WTC11 (cell line): ENCODE measurements around the gene MS4A2. TPM values are rescaled to one million over a fixed set of nuclear protein-coding genes. Genes with fewer than 3 reads are reported as not detected.

ENCODE experiments used
- ATAC-seq: fragments of 200-7000 bp; cut with Tn5 transposase; 2 replicates; pipeline ENCODE4 v1.10.0; 2021; ENCODE audit warnings: mild to moderate bottlenecking, moderate library complexity
- CTCF ChIA-PET: fragments of 300-600 bp; sonication (Branson Sonifier 250); formaldehyde crosslinking; loops from one replicate; lab custom pipeline; 2021; ENCODE audit warnings: antibody characterized with exemption; lab: Charles Lee
- POLR2A ChIA-PET: fragments of 350-600 bp; sonication (Branson Sonifier 250); formaldehyde crosslinking; loops from one replicate; lab custom pipeline; 2021; ENCODE audit warnings: antibody characterized with exemption; lab: Charles Lee
- DNase-seq: peaks from one replicate; pipeline ENCODE4 v3.0.0; 2021; ENCODE audit warnings: low spot score
- H3K27ac Mint-ChIP-seq: 2 replicates; pipeline ENCODE4 v1.8.0; 2021; ENCODE audit warnings: mixed read lengths
- H3K27me3 Mint-ChIP-seq: 2 replicates; pipeline ENCODE4 v1.8.0; 2021; ENCODE audit warnings: low read depth, mild to moderate bottlenecking, moderate library complexity, mixed read lengths
- H3K36me3 Mint-ChIP-seq: 2 replicates; pipeline ENCODE4 v1.8.0; 2021; ENCODE audit warnings: mixed read lengths
- H3K4me1 Mint-ChIP-seq: 2 replicates; pipeline ENCODE4 v1.8.0; 2022; ENCODE audit warnings: mixed read lengths
- H3K4me3 Mint-ChIP-seq: 2 replicates; pipeline ENCODE4 v1.8.0; 2021; ENCODE audit warnings: mild to moderate bottlenecking, moderate library complexity, mixed read lengths
- H3K9me3 Mint-ChIP-seq: 2 replicates; pipeline ENCODE4 v1.8.0; 2021; ENCODE audit warnings: mixed read lengths
- ESRRA ChIP-seq: sonication (generic); formaldehyde crosslinking; IDR thresholded peaks from 2 replicates; pipeline ENCODE4 v1.8.1; 2022; ENCODE audit warnings: mild to moderate bottlenecking, missing genetic modification reagents, borderline replicate concordance
- GABPB1 ChIP-seq: sonication (generic); formaldehyde crosslinking; IDR thresholded peaks from 2 replicates; pipeline ENCODE4 v1.8.1; 2023; ENCODE audit warnings: mild to moderate bottlenecking, missing genetic modification reagents
- HMGA2 ChIP-seq: fragments of 250-450 bp; sonication (Bioruptor Pico); IDR thresholded peaks from 2 replicates; pipeline ENCODE4 v1.4.0; 2021; ENCODE audit warnings: mild to moderate bottlenecking, moderate library complexity
- NR1H2 ChIP-seq: sonication (generic); formaldehyde crosslinking; IDR thresholded peaks from 2 replicates; pipeline ENCODE4 v1.9.0; 2021; ENCODE audit warnings: mild to moderate bottlenecking, moderate library complexity, missing genetic modification reagents
- PRRX2 ChIP-seq: fragments of 250-450 bp; sonication (Bioruptor Pico); IDR thresholded peaks from 2 replicates; pipeline ENCODE4 v1.8.0; 2021; ENCODE audit warnings: mild to moderate bottlenecking
- ZNF121 ChIP-seq: sonication (generic); formaldehyde crosslinking; IDR thresholded peaks from 2 replicates; pipeline ENCODE4 v1.8.0; 2023; ENCODE audit warnings: missing genetic modification reagents
- ZNF219 ChIP-seq: sonication (generic); formaldehyde crosslinking; IDR thresholded peaks from 2 replicates; pipeline ENCODE4 v1.8.0; 2023; ENCODE audit warnings: missing genetic modification reagents, mild to moderate bottlenecking, borderline replicate concordance
- ZNF232 ChIP-seq: sonication (generic); formaldehyde crosslinking; IDR thresholded peaks from 2 replicates; pipeline ENCODE4 v1.8.0; 2022; ENCODE audit warnings: mild to moderate bottlenecking, missing genetic modification reagents
- ZNF263 ChIP-seq: sonication (generic); formaldehyde crosslinking; IDR thresholded peaks from 2 replicates; pipeline ENCODE4 v1.8.1; 2022; ENCODE audit warnings: low read depth, mild to moderate bottlenecking, moderate library complexity, missing genetic modification reagents
- ZNF416 ChIP-seq: fragments of 250-450 bp; sonication (Bioruptor Pico); IDR thresholded peaks from 2 replicates; pipeline ENCODE4 v1.9.0; 2021; ENCODE audit warnings: mild to moderate bottlenecking, inconsistent platforms
- total RNA-seq: library from RNA; stranded (reverse); gene quantifications from 3 replicates; pipeline ENCODE4 v1.2.3, GENCODE V29; 2021
- TF ChIP-seq, protein P1 (sequence below): fragments of 250-450 bp; sonication (Bioruptor Pico); conservative IDR thresholded peaks from 2 replicates; pipeline ENCODE4 v1.9.0; 2021; ENCODE audit warnings: mild to moderate bottlenecking
- TF ChIP-seq, protein P2 (sequence below): sonication (generic); formaldehyde crosslinking; IDR thresholded peaks from 2 replicates; pipeline ENCODE4 v1.8.1; 2022; ENCODE audit warnings: mild to moderate bottlenecking, moderate library complexity, missing genetic modification reagents
- TF ChIP-seq, protein P3 (sequence below): sonication (generic); formaldehyde crosslinking; IDR thresholded peaks from 2 replicates; pipeline ENCODE4 v1.8.0; 2022; ENCODE audit warnings: mild to moderate bottlenecking, missing genetic modification reagents
- TF ChIP-seq, protein P4 (sequence below): sonication (generic); formaldehyde crosslinking; IDR thresholded peaks from 2 replicates; pipeline ENCODE4 v1.8.1; 2023; ENCODE audit warnings: mild to moderate bottlenecking, missing genetic modification reagents
- TF ChIP-seq, protein P5 (sequence below): sonication (generic); formaldehyde crosslinking; conservative IDR thresholded peaks from 2 replicates; pipeline ENCODE4 v1.8.1; 2023; ENCODE audit warnings: mild to moderate bottlenecking, low read depth, missing genetic modification reagents, moderate library complexity
- TF ChIP-seq, protein P6 (sequence below): sonication (generic); formaldehyde crosslinking; conservative IDR thresholded peaks from 2 replicates; pipeline ENCODE4 v1.8.1; 2022; ENCODE audit warnings: mild to moderate bottlenecking, missing genetic modification reagents
- TF ChIP-seq, protein P7 (sequence below): sonication (generic); formaldehyde crosslinking; IDR thresholded peaks from 2 replicates; pipeline ENCODE4 v1.8.1; 2023; ENCODE audit warnings: mild to moderate bottlenecking, missing genetic modification reagents, moderate library complexity
- TF ChIP-seq, protein P8 (sequence below): sonication (generic); formaldehyde crosslinking; IDR thresholded peaks from 2 replicates; pipeline ENCODE4 v1.8.1; 2022; ENCODE audit warnings: low read depth, mild to moderate bottlenecking, moderate library complexity, missing genetic modification reagents, borderline replicate concordance
- TF ChIP-seq, protein P9 (sequence below): sonication (generic); formaldehyde crosslinking; IDR thresholded peaks from 2 replicates; pipeline ENCODE4 v1.8.0; 2022; ENCODE audit warnings: mild to moderate bottlenecking, missing genetic modification reagents

MS4A2 gene
- total RNA-seq, 1 experiment from 2014 or later: not detected

DNA sequence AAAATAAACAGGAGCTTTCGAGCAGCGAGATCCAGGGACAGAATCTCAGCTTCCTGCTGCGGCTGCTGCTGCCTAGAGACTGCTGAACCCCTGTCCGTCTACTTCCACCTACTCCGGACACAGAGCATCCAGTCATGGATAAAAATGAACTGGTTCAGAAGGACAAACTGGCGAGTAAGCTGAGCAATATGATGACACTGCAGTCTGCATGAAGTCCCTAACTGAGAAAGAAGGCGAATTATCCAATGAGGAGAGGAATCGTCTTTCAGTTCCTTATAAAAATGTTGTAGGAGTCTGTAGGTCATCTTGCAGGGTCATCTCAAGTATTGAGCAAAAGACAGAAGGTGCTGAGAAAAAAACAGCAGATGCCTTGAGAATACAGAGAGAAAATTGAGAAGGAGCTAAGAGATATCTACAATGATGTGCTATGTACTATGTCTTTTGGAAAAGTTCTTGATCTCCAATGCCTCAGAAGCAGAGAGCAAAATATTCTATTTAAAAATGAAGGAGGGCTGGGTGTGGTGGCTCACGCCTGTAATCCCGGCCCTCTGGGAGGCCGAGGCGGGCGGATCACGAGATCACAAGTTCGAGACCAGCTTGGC is 11.1 kb upstream of the MS4A2 start:
- peaks cover 25% of the 10 kb centered on the region for H3K9me3 Mint-ChIP-seq
- H3K36me3 Mint-ChIP-seq: peaks cover 7% of the 10 kb centered on the region
- ChIA-PET POLR2A (no interaction called here), CTCF (no interaction called here)
- H3K4me1 Mint-ChIP-seq: peaks cover 6% of the 10 kb centered on the region
- no peak overlapping the region for H3K27ac Mint-ChIP-seq
- no peak for TF ChIP-seq PRRX2 (CRISPR knock-in tag)
- TF ChIP-seq NR1H2: no peak
- TF ChIP-seq, protein P1, sequence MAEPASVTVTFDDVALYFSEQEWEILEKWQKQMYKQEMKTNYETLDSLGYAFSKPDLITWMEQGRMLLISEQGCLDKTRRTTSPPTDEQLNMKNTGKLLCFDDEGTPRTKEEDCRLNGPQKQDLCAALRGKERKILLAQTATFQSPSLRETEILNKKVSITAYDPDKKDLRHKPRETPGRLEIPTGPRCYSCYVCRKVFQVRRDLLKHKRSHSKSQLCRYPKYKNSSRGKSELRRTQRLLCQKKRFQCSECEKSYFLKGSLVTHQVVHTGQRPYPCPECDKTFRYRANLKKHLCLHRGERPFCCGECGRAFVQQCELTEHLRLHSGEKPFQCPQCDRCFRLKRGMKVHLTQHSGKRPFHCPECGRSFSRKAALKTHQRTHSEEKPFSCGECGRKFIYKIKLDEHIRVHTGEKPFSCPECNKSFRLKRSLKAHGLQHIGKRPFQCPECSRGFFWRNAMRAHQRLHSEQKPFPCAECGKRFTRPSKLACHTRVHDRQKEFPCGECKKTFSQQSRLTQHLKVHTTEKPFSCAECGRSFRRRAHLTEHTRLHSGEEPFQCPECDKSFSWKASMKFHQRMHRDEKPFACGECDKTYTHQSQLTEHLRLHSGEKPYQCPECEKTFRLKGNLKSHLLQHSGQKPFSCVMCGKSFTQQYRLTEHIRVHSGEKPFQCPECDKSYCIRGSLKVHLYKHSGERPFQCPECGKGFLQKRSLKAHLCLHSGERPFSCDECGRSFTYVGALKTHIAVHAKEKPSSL (CRISPR knock-in tag): no peak
- no peak for TF ChIP-seq ESRRA (CRISPR knock-in tag)
- TF ChIP-seq, protein P2, sequence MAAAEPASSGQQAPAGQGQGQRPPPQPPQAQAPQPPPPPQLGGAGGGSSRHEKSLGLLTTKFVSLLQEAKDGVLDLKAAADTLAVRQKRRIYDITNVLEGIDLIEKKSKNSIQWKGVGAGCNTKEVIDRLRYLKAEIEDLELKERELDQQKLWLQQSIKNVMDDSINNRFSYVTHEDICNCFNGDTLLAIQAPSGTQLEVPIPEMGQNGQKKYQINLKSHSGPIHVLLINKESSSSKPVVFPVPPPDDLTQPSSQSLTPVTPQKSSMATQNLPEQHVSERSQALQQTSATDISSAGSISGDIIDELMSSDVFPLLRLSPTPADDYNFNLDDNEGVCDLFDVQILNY (CRISPR knock-in tag): no peak
- TF ChIP-seq, protein P3, sequence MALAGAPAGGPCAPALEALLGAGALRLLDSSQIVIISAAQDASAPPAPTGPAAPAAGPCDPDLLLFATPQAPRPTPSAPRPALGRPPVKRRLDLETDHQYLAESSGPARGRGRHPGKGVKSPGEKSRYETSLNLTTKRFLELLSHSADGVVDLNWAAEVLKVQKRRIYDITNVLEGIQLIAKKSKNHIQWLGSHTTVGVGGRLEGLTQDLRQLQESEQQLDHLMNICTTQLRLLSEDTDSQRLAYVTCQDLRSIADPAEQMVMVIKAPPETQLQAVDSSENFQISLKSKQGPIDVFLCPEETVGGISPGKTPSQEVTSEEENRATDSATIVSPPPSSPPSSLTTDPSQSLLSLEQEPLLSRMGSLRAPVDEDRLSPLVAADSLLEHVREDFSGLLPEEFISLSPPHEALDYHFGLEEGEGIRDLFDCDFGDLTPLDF: no peak
- TF ChIP-seq ZNF232 (CRISPR knock-in tag): no peak
- TF ChIP-seq, protein P4, sequence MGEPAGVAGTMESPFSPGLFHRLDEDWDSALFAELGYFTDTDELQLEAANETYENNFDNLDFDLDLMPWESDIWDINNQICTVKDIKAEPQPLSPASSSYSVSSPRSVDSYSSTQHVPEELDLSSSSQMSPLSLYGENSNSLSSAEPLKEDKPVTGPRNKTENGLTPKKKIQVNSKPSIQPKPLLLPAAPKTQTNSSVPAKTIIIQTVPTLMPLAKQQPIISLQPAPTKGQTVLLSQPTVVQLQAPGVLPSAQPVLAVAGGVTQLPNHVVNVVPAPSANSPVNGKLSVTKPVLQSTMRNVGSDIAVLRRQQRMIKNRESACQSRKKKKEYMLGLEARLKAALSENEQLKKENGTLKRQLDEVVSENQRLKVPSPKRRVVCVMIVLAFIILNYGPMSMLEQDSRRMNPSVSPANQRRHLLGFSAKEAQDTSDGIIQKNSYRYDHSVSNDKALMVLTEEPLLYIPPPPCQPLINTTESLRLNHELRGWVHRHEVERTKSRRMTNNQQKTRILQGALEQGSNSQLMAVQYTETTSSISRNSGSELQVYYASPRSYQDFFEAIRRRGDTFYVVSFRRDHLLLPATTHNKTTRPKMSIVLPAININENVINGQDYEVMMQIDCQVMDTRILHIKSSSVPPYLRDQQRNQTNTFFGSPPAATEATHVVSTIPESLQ (CRISPR knock-in tag): no peak
- TF ChIP-seq, protein P5, sequence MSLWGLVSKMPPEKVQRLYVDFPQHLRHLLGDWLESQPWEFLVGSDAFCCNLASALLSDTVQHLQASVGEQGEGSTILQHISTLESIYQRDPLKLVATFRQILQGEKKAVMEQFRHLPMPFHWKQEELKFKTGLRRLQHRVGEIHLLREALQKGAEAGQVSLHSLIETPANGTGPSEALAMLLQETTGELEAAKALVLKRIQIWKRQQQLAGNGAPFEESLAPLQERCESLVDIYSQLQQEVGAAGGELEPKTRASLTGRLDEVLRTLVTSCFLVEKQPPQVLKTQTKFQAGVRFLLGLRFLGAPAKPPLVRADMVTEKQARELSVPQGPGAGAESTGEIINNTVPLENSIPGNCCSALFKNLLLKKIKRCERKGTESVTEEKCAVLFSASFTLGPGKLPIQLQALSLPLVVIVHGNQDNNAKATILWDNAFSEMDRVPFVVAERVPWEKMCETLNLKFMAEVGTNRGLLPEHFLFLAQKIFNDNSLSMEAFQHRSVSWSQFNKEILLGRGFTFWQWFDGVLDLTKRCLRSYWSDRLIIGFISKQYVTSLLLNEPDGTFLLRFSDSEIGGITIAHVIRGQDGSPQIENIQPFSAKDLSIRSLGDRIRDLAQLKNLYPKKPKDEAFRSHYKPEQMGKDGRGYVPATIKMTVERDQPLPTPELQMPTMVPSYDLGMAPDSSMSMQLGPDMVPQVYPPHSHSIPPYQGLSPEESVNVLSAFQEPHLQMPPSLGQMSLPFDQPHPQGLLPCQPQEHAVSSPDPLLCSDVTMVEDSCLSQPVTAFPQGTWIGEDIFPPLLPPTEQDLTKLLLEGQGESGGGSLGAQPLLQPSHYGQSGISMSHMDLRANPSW (CRISPR knock-in tag): no peak
- TF ChIP-seq, protein P6, sequence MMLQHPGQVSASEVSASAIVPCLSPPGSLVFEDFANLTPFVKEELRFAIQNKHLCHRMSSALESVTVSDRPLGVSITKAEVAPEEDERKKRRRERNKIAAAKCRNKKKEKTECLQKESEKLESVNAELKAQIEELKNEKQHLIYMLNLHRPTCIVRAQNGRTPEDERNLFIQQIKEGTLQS (CRISPR knock-in tag): no peak
- no peak for TF ChIP-seq ZNF121 (CRISPR knock-in tag)
- TF ChIP-seq ZNF263: no peak
- DNase-seq: no peak
- H3K27me3 Mint-ChIP-seq: no peaks in the 10 kb centered on the region
- H3K4me3 Mint-ChIP-seq: no peak overlapping the region
- ATAC-seq: no peak

DNA sequence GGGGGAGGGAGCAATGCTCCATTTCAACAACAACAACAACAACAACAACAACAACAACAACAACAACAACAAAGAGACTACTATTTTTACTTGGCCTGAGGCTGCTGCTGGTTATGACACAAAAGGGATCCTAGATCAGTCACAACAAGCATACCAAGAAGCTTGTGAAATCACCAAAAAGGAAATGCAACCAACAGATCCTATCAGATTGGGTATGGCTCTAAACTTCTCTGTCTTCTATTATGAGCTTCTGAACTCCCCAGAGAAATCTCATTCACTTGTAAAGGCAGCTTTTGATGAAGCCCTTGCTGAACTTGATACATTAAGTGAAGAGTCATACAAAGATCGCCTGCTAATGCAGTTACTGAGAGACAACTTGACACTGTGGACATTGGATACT is 10.5 kb upstream of the MS4A2 start:
- peaks cover 7% of the 10 kb centered on the region for H3K36me3 Mint-ChIP-seq
- no peak overlapping the region for H3K27ac Mint-ChIP-seq
- H3K27me3 Mint-ChIP-seq: no peaks in the 10 kb centered on the region
- POLR2A ChIA-PET: no interaction called here
- ATAC-seq (no peak), DNase-seq (no peak)
- H3K9me3 Mint-ChIP-seq: peaks cover 25% of the 10 kb centered on the region
- no peak overlapping the region for H3K4me3 Mint-ChIP-seq
- peaks cover 6% of the 10 kb centered on the region for H3K4me1 Mint-ChIP-seq
- CTCF ChIA-PET: no interaction called here
- TF ChIP-seq ZNF416 (CRISPR knock-in tag): no peak
- no peak for TF ChIP-seq ZNF219
- TF ChIP-seq, protein P4 (CRISPR knock-in tag): no peak
- no peak for TF ChIP-seq ZNF232 (CRISPR knock-in tag)
- TF ChIP-seq, protein P7, sequence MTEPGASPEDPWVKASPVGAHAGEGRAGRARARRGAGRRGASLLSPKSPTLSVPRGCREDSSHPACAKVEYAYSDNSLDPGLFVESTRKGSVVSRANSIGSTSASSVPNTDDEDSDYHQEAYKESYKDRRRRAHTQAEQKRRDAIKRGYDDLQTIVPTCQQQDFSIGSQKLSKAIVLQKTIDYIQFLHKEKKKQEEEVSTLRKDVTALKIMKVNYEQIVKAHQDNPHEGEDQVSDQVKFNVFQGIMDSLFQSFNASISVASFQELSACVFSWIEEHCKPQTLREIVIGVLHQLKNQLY (CRISPR knock-in tag): no peak
- TF ChIP-seq, protein P8, sequence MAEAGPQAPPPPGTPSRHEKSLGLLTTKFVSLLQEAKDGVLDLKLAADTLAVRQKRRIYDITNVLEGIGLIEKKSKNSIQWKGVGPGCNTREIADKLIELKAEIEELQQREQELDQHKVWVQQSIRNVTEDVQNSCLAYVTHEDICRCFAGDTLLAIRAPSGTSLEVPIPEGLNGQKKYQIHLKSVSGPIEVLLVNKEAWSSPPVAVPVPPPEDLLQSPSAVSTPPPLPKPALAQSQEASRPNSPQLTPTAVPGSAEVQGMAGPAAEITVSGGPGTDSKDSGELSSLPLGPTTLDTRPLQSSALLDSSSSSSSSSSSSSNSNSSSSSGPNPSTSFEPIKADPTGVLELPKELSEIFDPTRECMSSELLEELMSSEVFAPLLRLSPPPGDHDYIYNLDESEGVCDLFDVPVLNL (CRISPR knock-in tag): no peak
- TF ChIP-seq, protein P6 (CRISPR knock-in tag): no peak
- TF ChIP-seq, protein P9, sequence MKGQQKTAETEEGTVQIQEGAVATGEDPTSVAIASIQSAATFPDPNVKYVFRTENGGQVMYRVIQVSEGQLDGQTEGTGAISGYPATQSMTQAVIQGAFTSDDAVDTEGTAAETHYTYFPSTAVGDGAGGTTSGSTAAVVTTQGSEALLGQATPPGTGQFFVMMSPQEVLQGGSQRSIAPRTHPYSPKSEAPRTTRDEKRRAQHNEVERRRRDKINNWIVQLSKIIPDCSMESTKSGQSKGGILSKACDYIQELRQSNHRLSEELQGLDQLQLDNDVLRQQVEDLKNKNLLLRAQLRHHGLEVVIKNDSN: no peak
- TF ChIP-seq GABPB1: no peak
- TF ChIP-seq ZNF121 (CRISPR knock-in tag): no peak
- TF ChIP-seq HMGA2 (CRISPR knock-in tag): no peak
